Spleen (tissue), 7 donors: ENCODE data around the gene INPP5D.

Experiments
- CTCF ChIP-seq, 11 experiments: fragments of 200-600 bp in 7 of 11; fragments of 450-650 bp in 4 of 11; sonication (generic) in 4 of 11; IDR thresholded peaks in 8 of 11; conservative IDR thresholded peaks in 3 of 11; 1 replicate in 7 of 11; 2 replicates in 4 of 11; pipeline versions ENCODE4 v1.4.0 to v1.8.0; 2016 to 2021; ENCODE audit warnings: antibody characterized with exemption in 11 of 11, inconsistent platforms in 4 of 11, mild to moderate bottlenecking in 1 of 11
- POLR2A ChIP-seq, 3 donors: fragments of 450-650 bp; IDR thresholded peaks; one replicate each; pipeline ENCODE4 v1.5.1; 2017; ENCODE audit warnings: antibody characterized with exemption in 3 of 3, mild to moderate bottlenecking in 1 of 3
- donor health status: DM: no; HTN: no; CAD: no; lungs with moderate emphysema.
- donor health status: DM: no; HTN: no; CAD: no.
- donor health status: DM: no; HTN: no; CAD: no.

GRCh38 chr2:233039212-233039845, 20.8 kb upstream of the INPP5D start:
- TF ChIP-seq CTCF (IDR thresholded peaks at IDR 0.05 in 8 of 11, conservative IDR thresholded peaks at IDR 0.05 in 3 of 11) (no peak), POLR2A (IDR thresholded peaks at IDR 0.05) (no peak)
